K562 (cell line): Measurements from ENCODE around the gene CDC20. TPM values are rescaled to one million over a fixed set of nuclear protein-coding genes. Genes with fewer than 3 reads are reported as not detected.
A peak's percentile ranks its signal among the peaks of the same experiment; 100 is the strongest.

ENCODE experiments used
- ATAC-seq: fragments of 200-7000 bp; cut with Tn5 transposase; 3 replicates; pipeline ENCODE4 v1.9.1; 2020; ENCODE audit warnings: moderate library complexity
- BruUV-seq: library from RNA; stranded (reverse); fragments of 400-500 nt; replicated peaks from 2 replicates; lab custom pipeline; 2021; lab: Mats Ljungman, UMichigan
- CTCF ChIA-PET: fragments of 300-600 bp; formaldehyde crosslinking; extraction: SDS; loops from one replicate; lab custom pipeline; 2021; ENCODE audit warnings: low intra/inter-chr PET ratio; lab: Yijun Ruan, JAX
- POLR2A ChIA-PET: fragments of 300-600, 350-650 bp; sonication (Branson Sonifier 250); formaldehyde crosslinking; extraction: SDS; loops from one replicate; lab custom pipeline; 2021; ENCODE audit warnings: antibody characterized with exemption, inconsistent platforms; lab: Yijun Ruan, JAX
- DNase-seq, 4 experiments: peaks; one replicate each; pipeline versions ENCODE4 v3.0.0 to v3.0.0-alpha.2; 2011 to 2018; ENCODE audit warnings: low spot score in 3 of 4, mixed read lengths in 3 of 4; ENCODE audit errors: extremely low read depth in 1 of 4
- FAIRE-seq: peaks from 2 replicates; lab custom pipeline; 2011; peaks lifted over from hg19 to GRCh38; lab: Jason Lieb, UNC
- H2AFZ ChIP-seq: 2 replicates; pipeline ENCODE4 v1.6.0; 2011; ENCODE audit warnings: low read depth, low read length, control low read depth, inconsistent platforms
- H3K27ac ChIP-seq: fragments of 200-600 bp; 3 replicates; pipeline ENCODE4 v1.8.0; 2011; ENCODE audit warnings: low read depth, mild to moderate bottlenecking, control low read depth, inconsistent platforms, low read length, moderate library complexity, mixed read lengths; ENCODE audit errors: extremely low read depth
- H3K27me3 ChIP-seq, 2 experiments: fragments of 300-600 bp in 1 of 2; 2 replicates in 1 of 2; 3 replicates in 1 of 2; pipeline versions ENCODE4 v1.6.0 to v1.8.0; 2011; ENCODE audit warnings: inconsistent platforms in 2 of 2, low read length in 2 of 2, mild to moderate bottlenecking in 1 of 2, mixed read lengths in 1 of 2, moderate library complexity in 1 of 2; ENCODE audit not compliant: control insufficient read depth in 2 of 2, insufficient read depth in 2 of 2
- H3K36me3 ChIP-seq: fragments of 300-600 bp; 3 replicates; pipeline ENCODE4 v1.8.0; 2011; ENCODE audit warnings: mild to moderate bottlenecking, low read length, inconsistent platforms; ENCODE audit not compliant: control insufficient read depth, insufficient read depth
- H3K4me1 ChIP-seq, 2 experiments: fragments of 200-600 bp in 1 of 2; replicated peaks in 1 of 2; 2 replicates in 1 of 2; 3 replicates in 1 of 2; pipeline versions ENCODE4 v1.5.1 to v1.8.0; 2011; ENCODE audit warnings: inconsistent platforms in 2 of 2, low read length in 2 of 2, mild to moderate bottlenecking in 1 of 2, mixed read lengths in 1 of 2, moderate library complexity in 1 of 2; ENCODE audit not compliant: control insufficient read depth in 2 of 2, insufficient read depth in 2 of 2
- H3K4me2 ChIP-seq: 2 replicates; pipeline ENCODE4 v1.6.1; 2011; ENCODE audit warnings: low read length, control low read depth, inconsistent platforms, mixed read lengths; ENCODE audit not compliant: insufficient read depth
- H3K4me3 ChIP-seq: fragments of 200-600 bp; sonication (generic), shearing (Covaris generic); 2 replicates; pipeline ENCODE4 v1.5.1; 2016; ENCODE audit warnings: control low read depth, inconsistent platforms
- H3K79me2 ChIP-seq: fragments of 200-600 bp; 3 replicates; pipeline ENCODE4 v1.8.0; 2011; ENCODE audit warnings: low read length, inconsistent platforms; ENCODE audit not compliant: control insufficient read depth, insufficient read depth
- H3K9ac ChIP-seq, 2 experiments: 2 replicates each; pipeline versions ENCODE4 v1.6.0 to v1.6.1; 2011; ENCODE audit warnings: low read depth in 2 of 2, low read length in 2 of 2, control low read depth in 1 of 2, inconsistent platforms in 1 of 2, mild to moderate bottlenecking in 1 of 2, mixed read lengths in 1 of 2; ENCODE audit not compliant: insufficient read depth in 1 of 2
- H3K9me1 ChIP-seq: one replicate; pipeline ENCODE4 v1.6.0; 2011; ENCODE audit warnings: inconsistent platforms, mild to moderate bottlenecking, low read length, moderate library complexity; ENCODE audit not compliant: control insufficient read depth, insufficient read depth
- H3K9me3 ChIP-seq: replicated peaks from 2 replicates; pipeline ENCODE4 v1.5.1; 2011; ENCODE audit warnings: low read depth, low read length, inconsistent platforms; ENCODE audit not compliant: control insufficient read depth, insufficient read depth
- H4K20me1 ChIP-seq: replicated peaks from 2 replicates; pipeline ENCODE4 v1.6.1; 2011; ENCODE audit warnings: low read length, inconsistent platforms, mixed read lengths; ENCODE audit not compliant: control insufficient read depth, insufficient read depth
- MAFG ChIP-seq: fragments of 450-650 bp; conservative IDR thresholded peaks from 2 replicates; pipeline ENCODE4 v1.6.1; 2016; ENCODE audit warnings: missing genetic modification characterization, missing compliant biosample characterization
- MTA3 ChIP-seq: fragments of 450-650 bp; formaldehyde crosslinking; IDR thresholded peaks from 2 replicates; pipeline ENCODE4 v1.6.1; 2017; ENCODE audit warnings: mild to moderate bottlenecking, borderline replicate concordance
- RAD21 ChIP-seq, 2 experiments: fragments of 250-450 bp in 1 of 2; fragments of 450-650 bp in 1 of 2; sonication (Bioruptor Pico) in 1 of 2; formaldehyde crosslinking in 1 of 2; IDR thresholded peaks in 1 of 2; conservative IDR thresholded peaks in 1 of 2; 2 replicates each; pipeline versions ENCODE4 v1.4.0 to v1.8.0; 2020 to 2022; ENCODE audit warnings: mild to moderate bottlenecking in 2 of 2, moderate library complexity in 1 of 2
- RBM15 ChIP-seq: fragments of 200-400 bp; formaldehyde crosslinking; IDR thresholded peaks from 2 replicates; pipeline ENCODE4 v1.6.1; 2018; ENCODE audit warnings: mild to moderate bottlenecking, low read length, moderate library complexity; ENCODE audit not compliant: insufficient read depth
- RBM25 ChIP-seq: fragments of 200-400 bp; formaldehyde crosslinking; IDR thresholded peaks from 2 replicates; pipeline ENCODE4 v1.6.1; 2018; ENCODE audit warnings: low read length, low read depth, moderate library complexity; ENCODE audit not compliant: severe bottlenecking
- RFX7 ChIP-seq: fragments of 250-450 bp; sonication (Bioruptor Pico); IDR thresholded peaks from 2 replicates; pipeline ENCODE4 v1.5.1; 2021; ENCODE audit warnings: mild to moderate bottlenecking
- SMAD3 ChIP-seq: fragments of 450-650 bp; formaldehyde crosslinking; conservative IDR thresholded peaks from 2 replicates; pipeline ENCODE4 v1.4.0; 2020; ENCODE audit warnings: mild to moderate bottlenecking
- TEAD1 ChIP-seq, 2 experiments: fragments of 450-650 bp in 1 of 2; sonication (generic) in 1 of 2; formaldehyde crosslinking; IDR thresholded peaks; 2 replicates each; pipeline versions ENCODE4 v1.4.0 to v1.8.0; 2020 to 2022; ENCODE audit warnings: mild to moderate bottlenecking in 2 of 2, missing genetic modification reagents in 1 of 2
- TGIF2 ChIP-seq: sonication (generic); formaldehyde crosslinking; IDR thresholded peaks from 2 replicates; pipeline ENCODE4 v1.8.1; 2022; ENCODE audit warnings: mild to moderate bottlenecking, missing genetic modification reagents, moderate library complexity
- YY1 ChIP-seq, 3 experiments: IDR thresholded peaks; 2 replicates each; pipeline ENCODE4 v1.6.1; 2011; ENCODE audit warnings: low read length in 2 of 3, mild to moderate bottlenecking in 2 of 3, moderate library complexity in 2 of 3, borderline replicate concordance in 1 of 3, control low read depth in 1 of 3, low read depth in 1 of 3; ENCODE audit not compliant: insufficient read depth in 3 of 3, insufficient replicate concordance in 2 of 3, control insufficient read depth in 1 of 3, insufficient read length in 1 of 3; ENCODE audit errors: extremely low read depth in 1 of 3
- ZBTB17 ChIP-seq: fragments of 450-650 bp; formaldehyde crosslinking; IDR thresholded peaks from 2 replicates; pipeline ENCODE4 v1.4.0; 2020; ENCODE audit warnings: mild to moderate bottlenecking
- ZFX ChIP-seq: sonication (generic); formaldehyde crosslinking; IDR thresholded peaks from 2 replicates; pipeline ENCODE4 v1.8.0; 2022; ENCODE audit warnings: mild to moderate bottlenecking, missing genetic modification reagents, moderate library complexity
- ZNF766 ChIP-seq: fragments of 200-800 bp; sonication (Bioruptor generic); conservative IDR thresholded peaks from 2 replicates; pipeline ENCODE4 v1.6.1; 2016; ENCODE audit warnings: missing genetic modification characterization, missing compliant biosample characterization
- ZNF778 ChIP-seq: fragments of 450-650 bp; formaldehyde crosslinking; IDR thresholded peaks from 2 replicates; pipeline ENCODE4 v1.4.0; 2020; ENCODE audit warnings: mild to moderate bottlenecking, moderate library complexity
- WGBS: fragments of 100-300 bp; shearing (Covaris generic); methylation state at CpG from one replicate; pipeline ENCODE4 v1.1.6; 2016; ENCODE audit warnings: low coverage, mixed read lengths; ENCODE audit not compliant: insufficient coverage; ENCODE audit errors: missing lambda C conversion rate; 5-methylcytosine and 5-hydroxymethylcytosine counted together
- in situ Hi-C: fragments of 300-500 bp; cut with MboI; formaldehyde crosslinking; loops from 4 replicates; pipeline ENCODE4 v1.15.0; 2018; ENCODE audit warnings: inconsistent platforms, mixed read lengths
- intact Hi-C: fragments of 100-400 bp; cut with micrococcal nuclease; formaldehyde crosslinking; loops from 2 replicates; pipeline ENCODE4 v1.14.2; 2022
- polyA plus RNA-seq, 8 experiments: library from polyadenylated mRNA; depleted of rRNA in 4 of 8; stranded (reverse) in 5 of 8; unstranded in 3 of 8; fragments of >200 nt; fragmentation: Nextera tagmentation in 2 of 8; fragmentation: Illumina TruSeq in 1 of 8; extraction: Ambion mirVana in 2 of 8; extraction: Trizol in 1 of 8; gene quantifications; 2 replicates each; pipeline versions ENCODE4 v1.2.1 to v1.2.3, GENCODE V29; 2011 to 2014; ENCODE audit warnings: inconsistent platforms in 1 of 8, missing spikeins in 1 of 8
- total RNA-seq, 7 experiments: library from RNA; depleted of rRNA in 6 of 7; stranded (reverse); fragments of >200 nt in 6 of 7; fragmentation: Illumina TruSeq in 2 of 7; extraction: Trizol in 2 of 7; gene quantifications; 2 replicates each; pipeline versions ENCODE4 v1.2.1 to v1.2.3, GENCODE V29; 2011 to 2021; ENCODE audit warnings: low replicate concordance in 1 of 7
- TF ChIP-seq, protein P1 (sequence below), 3 experiments: fragments of 200-800 bp in 1 of 3; sonication (Bioruptor generic) in 1 of 3; sonication (generic) in 1 of 3; formaldehyde crosslinking in 1 of 3; IDR thresholded peaks; 2 replicates each; pipeline versions ENCODE4 v1.6.1 to v1.8.0; 2016 to 2022; ENCODE audit warnings: mild to moderate bottlenecking in 2 of 3, missing compliant biosample characterization in 2 of 3, missing genetic modification characterization in 2 of 3, missing genetic modification reagents in 1 of 3
- TF ChIP-seq, protein P2 (sequence below), 3 experiments: fragments of 200-800 bp in 1 of 3; fragments of 250-450 bp in 1 of 3; fragments of 450-650 bp in 1 of 3; sonication (Bioruptor Pico) in 1 of 3; sonication (Bioruptor generic) in 1 of 3; formaldehyde crosslinking in 1 of 3; IDR thresholded peaks; 2 replicates each; pipeline versions ENCODE4 v1.6.1 to v1.8.0; 2016 to 2022; ENCODE audit warnings: mild to moderate bottlenecking in 2 of 3, missing genetic modification characterization in 2 of 3, missing compliant biosample characterization in 1 of 3, moderate library complexity in 1 of 3

The CDC20 gene
- total and polyA plus RNA-seq, 9 of the 15 experiments (the other 6 are each of a cell fraction or from before 2014, with no cell fraction given) = 45.2 to 224 (median 121) TPM

DNA sequence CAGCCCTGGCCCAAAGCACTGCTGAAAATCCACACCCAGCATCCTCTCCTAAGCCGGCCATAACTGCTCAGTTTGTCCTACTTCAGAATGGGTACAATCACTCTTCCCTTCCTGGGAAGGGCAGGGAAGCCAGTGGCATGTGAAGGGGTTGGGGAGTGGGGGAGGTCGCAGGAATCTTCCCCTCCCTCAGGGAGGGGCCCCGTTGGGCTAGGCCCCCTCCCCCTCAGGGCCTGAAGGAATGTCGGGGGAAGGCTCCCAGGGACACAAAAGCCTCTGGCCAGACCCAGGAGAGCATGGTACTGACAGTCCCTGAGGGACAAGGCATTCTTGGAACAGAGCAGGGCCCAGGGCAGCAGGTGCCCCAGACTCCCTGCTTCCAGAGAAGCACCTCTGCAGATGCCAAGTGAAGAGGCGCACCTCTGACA is 7.8 kb downstream of the CDC20 start:
- no peaks in the 10 kb centered on the region for H3K9me3 ChIP-seq
- WGBS = 11% methylated on average over 5 of the region's 5 CpGs
- ChIA-PET POLR2A (interaction anchor here (0.6 to 1.6 kb wide), 3 partner anchors 9 to 16 kb away, joined by 4 to 5 read pairs (median 5); no protein-coding TSS in a partner anchor), CTCF (no interaction called here)
- ATAC-seq (no peak), DNase-seq (peak in 2 of 4 experiments; percentile 47 to 50), FAIRE-seq (no peak)
- peaks cover 12% of the 10 kb centered on the region for H3K9me1 ChIP-seq
- peaks cover 10% of the 10 kb centered on the region for H4K20me1 ChIP-seq
- H3K4me2 ChIP-seq = peak overlapping the region; percentile 93
- peaks cover 44% of the 10 kb centered on the region for H3K36me3 ChIP-seq
- H3K9ac ChIP-seq = peak overlapping the region; percentile 76 to 97
- H3K4me1 ChIP-seq = peaks cover 31 to 45% of the 10 kb centered on the region in 2 experiments
- in situ Hi-C loops = no loop called here
- intact Hi-C loops = no loop called here
- BruUV-seq = no TSS peak
- peak overlapping the region; percentile 64 for H3K4me3 ChIP-seq
- H3K27me3 ChIP-seq = no peaks in the 10 kb centered on the region
- peak overlapping the region; percentile 78; the same call in 1 of the 2 replicates for H2AFZ ChIP-seq
- peak overlapping the region; percentile 89 for H3K27ac ChIP-seq
- H3K79me2 ChIP-seq = peaks cover 43% of the 10 kb centered on the region
- TF ChIP-seq SMAD3 (CRISPR knock-in tag) (no peak), TGIF2 (CRISPR knock-in tag) (0 out of 2 replicates have a peak, but pooled peaks have one; percentile 35), RAD21 (CRISPR knock-in tag; conservative IDR thresholded peaks at IDR 0.05 in 1 of 2, IDR thresholded peaks at IDR 0.05 in 1 of 2) (no peak), MTA3 (no peak), YY1 (IDR thresholded peaks at IDR 0.05; ENCODE audit: borderline replicate concordance in 1 of 3, control insufficient read depth in 1 of 3, extremely low read depth in 1 of 3, insufficient read depth in 3 of 3, insufficient read length in 1 of 3, insufficient replicate concordance in 2 of 3, low read depth in 1 of 3, low read length in 2 of 3) (peak in 1 of 3 experiments; percentile 16), ZNF766 (no peak), RBM25 (peak; percentile 26), RBM15 (no peak), ZBTB17 (no peak), TEAD1 (CRISPR knock-in tag; IDR thresholded peaks at IDR 0.05) (0 out of 4 replicates have a peak, but pooled peaks of 1 of the 2 experiments have one; percentile 13), ZFX (CRISPR knock-in tag) (no peak; the same call in 1 of the 2 replicates), MAFG (tag) (no peak), ZNF778 (no peak), RFX7 (no peak)
- TF ChIP-seq, protein P1, sequence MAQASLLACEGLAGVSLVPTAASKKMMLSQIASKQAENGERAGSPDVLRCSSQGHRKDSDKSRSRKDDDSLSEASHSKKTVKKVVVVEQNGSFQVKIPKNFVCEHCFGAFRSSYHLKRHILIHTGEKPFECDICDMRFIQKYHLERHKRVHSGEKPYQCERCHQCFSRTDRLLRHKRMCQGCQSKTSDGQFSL (CRISPR knock-in tag; IDR thresholded peaks at IDR 0.05) = no peak
- TF ChIP-seq, protein P1 (tag; IDR thresholded peaks at IDR 0.05) = no peak
- TF ChIP-seq, protein P2, sequence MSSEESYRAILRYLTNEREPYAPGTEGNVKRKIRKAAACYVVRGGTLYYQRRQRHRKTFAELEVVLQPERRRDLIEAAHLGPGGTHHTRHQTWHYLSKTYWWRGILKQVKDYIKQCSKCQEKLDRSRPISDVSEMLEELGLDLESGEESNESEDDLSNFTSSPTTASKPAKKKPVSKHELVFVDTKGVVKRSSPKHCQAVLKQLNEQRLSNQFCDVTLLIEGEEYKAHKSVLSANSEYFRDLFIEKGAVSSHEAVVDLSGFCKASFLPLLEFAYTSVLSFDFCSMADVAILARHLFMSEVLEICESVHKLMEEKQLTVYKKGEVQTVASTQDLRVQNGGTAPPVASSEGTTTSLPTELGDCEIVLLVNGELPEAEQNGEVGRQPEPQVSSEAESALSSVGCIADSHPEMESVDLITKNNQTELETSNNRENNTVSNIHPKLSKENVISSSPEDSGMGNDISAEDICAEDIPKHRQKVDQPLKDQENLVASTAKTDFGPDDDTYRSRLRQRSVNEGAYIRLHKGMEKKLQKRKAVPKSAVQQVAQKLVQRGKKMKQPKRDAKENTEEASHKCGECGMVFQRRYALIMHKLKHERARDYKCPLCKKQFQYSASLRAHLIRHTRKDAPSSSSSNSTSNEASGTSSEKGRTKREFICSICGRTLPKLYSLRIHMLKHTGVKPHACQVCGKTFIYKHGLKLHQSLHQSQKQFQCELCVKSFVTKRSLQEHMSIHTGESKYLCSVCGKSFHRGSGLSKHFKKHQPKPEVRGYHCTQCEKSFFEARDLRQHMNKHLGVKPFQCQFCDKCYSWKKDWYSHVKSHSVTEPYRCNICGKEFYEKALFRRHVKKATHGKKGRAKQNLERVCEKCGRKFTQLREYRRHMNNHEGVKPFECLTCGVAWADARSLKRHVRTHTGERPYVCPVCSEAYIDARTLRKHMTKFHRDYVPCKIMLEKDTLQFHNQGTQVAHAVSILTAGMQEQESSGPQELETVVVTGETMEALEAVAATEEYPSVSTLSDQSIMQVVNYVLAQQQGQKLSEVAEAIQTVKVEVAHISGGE (CRISPR knock-in tag; IDR thresholded peaks at IDR 0.05) = 0 out of 6 replicates have a peak, but pooled peaks of 1 of the 3 experiments have one; percentile 6
